GM23338 (cell line): ENCODE data around the gene SFMBT2.

Source experiments
- CREB1 ChIP-seq: fragments of 250-450 bp; sonication (Bioruptor Pico); IDR thresholded peaks from 2 replicates; pipeline ENCODE4 v1.5.0; 2020; ENCODE audit warnings: low read depth, mild to moderate bottlenecking, moderate library complexity
- CTCF ChIP-seq, 2 experiments: fragments of 200-600 bp in 1 of 2; sonication (generic) in 1 of 2; conservative IDR thresholded peaks; 2 replicates each; pipeline versions ENCODE4 v1.5.1 to v1.6.1; 2016 to 2017; ENCODE audit warnings: antibody characterized with exemption in 2 of 2, low read depth in 2 of 2, mild to moderate bottlenecking in 2 of 2, moderate library complexity in 1 of 2
- ETS1 ChIP-seq: IDR thresholded peaks from 2 replicates; pipeline ENCODE4 v1.6.1; 2016; ENCODE audit warnings: antibody characterized with exemption
- EZH2 ChIP-seq: fragments of 200-600 bp; sonication (generic); IDR thresholded peaks from one replicate; pipeline ENCODE4 v1.8.0; 2017; ENCODE audit warnings: antibody characterized with exemption, mild to moderate bottlenecking, low read depth; ENCODE audit not compliant: unreplicated experiment
- EZH2phosphoT487 ChIP-seq: fragments of 200-600 bp; sonication (generic); IDR thresholded peaks from one replicate; pipeline ENCODE4 v1.8.1; 2018; ENCODE audit warnings: antibody characterized with exemption; ENCODE audit not compliant: unreplicated experiment
- JUNB ChIP-seq: IDR thresholded peaks from one replicate; pipeline ENCODE4 v1.6.1; 2016; ENCODE audit warnings: antibody characterized with exemption; ENCODE audit not compliant: unreplicated experiment
- NANOG ChIP-seq: IDR thresholded peaks from 2 replicates; pipeline ENCODE4 v1.6.1; 2016; ENCODE audit warnings: antibody characterized with exemption, borderline replicate concordance
- POLR2AphosphoS5 ChIP-seq: IDR thresholded peaks from 2 replicates; pipeline ENCODE4 v1.6.1; 2016; ENCODE audit warnings: antibody characterized with exemption, low read depth
- STAT1 ChIP-seq: IDR thresholded peaks from one replicate; pipeline ENCODE4 v1.6.1; 2016; ENCODE audit warnings: antibody characterized with exemption; ENCODE audit not compliant: unreplicated experiment
- ZNF331 ChIP-seq: fragments of 250-450 bp; sonication (Bioruptor Pico); IDR thresholded peaks from 2 replicates; pipeline ENCODE4 v1.5.0; 2020; ENCODE audit warnings: low read depth, mild to moderate bottlenecking, moderate library complexity
- ZNF462 ChIP-seq: fragments of 250-450 bp; sonication (Bioruptor Pico); IDR thresholded peaks from 2 replicates; pipeline ENCODE4 v1.5.0; 2020; ENCODE audit warnings: mild to moderate bottlenecking, moderate library complexity
- TF ChIP-seq, protein P1 (sequence below): IDR thresholded peaks from one replicate; pipeline ENCODE4 v1.6.1; 2018; ENCODE audit warnings: antibody characterized with exemption; ENCODE audit not compliant: unreplicated experiment

DNA sequence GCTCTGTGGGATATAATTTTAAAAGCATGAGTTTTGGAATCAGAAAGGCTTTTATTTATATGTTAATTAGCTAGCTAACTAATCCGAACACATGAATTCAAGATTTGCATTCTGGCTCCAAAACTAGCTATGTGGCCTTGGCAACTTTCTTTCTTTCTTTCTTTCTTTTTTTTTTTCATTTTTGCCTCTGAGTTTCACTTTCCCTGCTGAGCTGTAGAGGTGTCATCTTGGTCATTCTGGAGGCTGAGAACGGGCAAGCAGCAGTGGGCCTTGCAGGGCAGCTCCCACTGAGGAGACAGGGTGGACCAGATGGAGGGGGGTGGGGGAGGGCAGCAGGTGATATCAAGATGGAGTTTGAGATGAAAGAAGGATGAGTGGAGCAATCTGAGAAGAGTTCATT is 24.8 kb upstream of the SFMBT2 start:
- TF ChIP-seq CTCF (conservative IDR thresholded peaks at IDR 0.05; ENCODE audit: low read depth in 2 of 2) (no peak), CREB1 (CRISPR knock-in tag) (no peak), POLR2AphosphoS5 (no peak), EZH2 (no peak), JUNB (no peak), NANOG (no peak), STAT1 (no peak), EZH2phosphoT487 (no peak), ZNF462 (no peak), ETS1 (no peak), ZNF331 (CRISPR knock-in tag) (no peak)
- TF ChIP-seq, protein P1, sequence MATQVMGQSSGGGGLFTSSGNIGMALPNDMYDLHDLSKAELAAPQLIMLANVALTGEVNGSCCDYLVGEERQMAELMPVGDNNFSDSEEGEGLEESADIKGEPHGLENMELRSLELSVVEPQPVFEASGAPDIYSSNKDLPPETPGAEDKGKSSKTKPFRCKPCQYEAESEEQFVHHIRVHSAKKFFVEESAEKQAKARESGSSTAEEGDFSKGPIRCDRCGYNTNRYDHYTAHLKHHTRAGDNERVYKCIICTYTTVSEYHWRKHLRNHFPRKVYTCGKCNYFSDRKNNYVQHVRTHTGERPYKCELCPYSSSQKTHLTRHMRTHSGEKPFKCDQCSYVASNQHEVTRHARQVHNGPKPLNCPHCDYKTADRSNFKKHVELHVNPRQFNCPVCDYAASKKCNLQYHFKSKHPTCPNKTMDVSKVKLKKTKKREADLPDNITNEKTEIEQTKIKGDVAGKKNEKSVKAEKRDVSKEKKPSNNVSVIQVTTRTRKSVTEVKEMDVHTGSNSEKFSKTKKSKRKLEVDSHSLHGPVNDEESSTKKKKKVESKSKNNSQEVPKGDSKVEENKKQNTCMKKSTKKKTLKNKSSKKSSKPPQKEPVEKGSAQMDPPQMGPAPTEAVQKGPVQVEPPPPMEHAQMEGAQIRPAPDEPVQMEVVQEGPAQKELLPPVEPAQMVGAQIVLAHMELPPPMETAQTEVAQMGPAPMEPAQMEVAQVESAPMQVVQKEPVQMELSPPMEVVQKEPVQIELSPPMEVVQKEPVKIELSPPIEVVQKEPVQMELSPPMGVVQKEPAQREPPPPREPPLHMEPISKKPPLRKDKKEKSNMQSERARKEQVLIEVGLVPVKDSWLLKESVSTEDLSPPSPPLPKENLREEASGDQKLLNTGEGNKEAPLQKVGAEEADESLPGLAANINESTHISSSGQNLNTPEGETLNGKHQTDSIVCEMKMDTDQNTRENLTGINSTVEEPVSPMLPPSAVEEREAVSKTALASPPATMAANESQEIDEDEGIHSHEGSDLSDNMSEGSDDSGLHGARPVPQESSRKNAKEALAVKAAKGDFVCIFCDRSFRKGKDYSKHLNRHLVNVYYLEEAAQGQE = no peak
